ENCODE data around the gene ATP6V1C2. TPM values are rescaled to one million over a fixed set of nuclear protein-coding genes. Genes with fewer than 3 reads are reported as not detected.

The ATP6V1C2 gene
- total and polyA plus RNA-seq, 2 experiments from 2014 or later, result 0.14 to 2.1 TPM

GRCh38 chr2:10760794-10761504, 39.5 kb downstream of the ATP6V1C2 start:
- Histone ChIP-seq H3K4me3 (no peak overlapping the region), H3K4me1 (ENCODE audit: insufficient read depth) (no peaks in the 10 kb centered on the region), H3F3A (replicated peaks; ENCODE audit: low read depth) (no peaks in the 10 kb centered on the region), H3K36me3 (ENCODE audit: insufficient read depth) (no peaks in the 10 kb centered on the region), H3K27ac (ENCODE audit: low read depth) (no peak overlapping the region), H3K79me2 (replicated peaks; ENCODE audit: insufficient read depth) (no peaks in the 10 kb centered on the region), H3K9me2 (ENCODE audit: insufficient read depth) (no peaks in the 10 kb centered on the region), H2AFZ (no peak overlapping the region), H3K27me3 (ENCODE audit: insufficient read depth) (no peaks in the 10 kb centered on the region), H4K20me1 (replicated peaks; ENCODE audit: insufficient read depth) (no peaks in the 10 kb centered on the region), H3K4me2 (no peak overlapping the region)
- Mint-ChIP-seq H3K27ac (no peak overlapping the region), H3K36me3 (ENCODE audit: low read depth) (no peaks in the 10 kb centered on the region), H3K27me3 (ENCODE audit: insufficient read depth, low read depth, poor library complexity) (peaks cover 11% of the 10 kb centered on the region), H3K4me3 (no peak overlapping the region), H3K9me3 (no peaks in the 10 kb centered on the region), H3K4me1 (0 out of 3 replicates have a peak, but pooled peaks cover 4% of the 10 kb centered on the region)
- TF ChIP-seq CTCF (conservative IDR thresholded peaks at IDR 0.05; ENCODE audit: low read depth in 2 of 2) (no peak), EZH2phosphoT487 (IDR thresholded peaks at IDR 0.05; ENCODE audit: unreplicated experiment) (no peak), ETS1 (IDR thresholded peaks at IDR 0.05) (no peak), JUNB (IDR thresholded peaks at IDR 0.05; ENCODE audit: unreplicated experiment) (no peak), ZNF462 (CRISPR knock-in tag; IDR thresholded peaks at IDR 0.05) (no peak), NANOG (IDR thresholded peaks at IDR 0.05; ENCODE audit: borderline replicate concordance) (no peak), REST (IDR thresholded peaks at IDR 0.05; ENCODE audit: unreplicated experiment) (no peak), ZNF114 (CRISPR knock-in tag; IDR thresholded peaks at IDR 0.05) (no peak), POLR2AphosphoS5 (IDR thresholded peaks at IDR 0.05; ENCODE audit: low read depth) (no peak), STAT1 (IDR thresholded peaks at IDR 0.05; ENCODE audit: unreplicated experiment) (no peak), CREB1 (CRISPR knock-in tag; IDR thresholded peaks at IDR 0.05; ENCODE audit: low read depth) (no peak), EZH2 (IDR thresholded peaks at IDR 0.05; ENCODE audit: low read depth, unreplicated experiment) (no peak), ZNF331 (CRISPR knock-in tag; IDR thresholded peaks at IDR 0.05; ENCODE audit: low read depth) (no peak)
- ATAC-seq (no peak), DNase-seq (ENCODE audit: low spot score) (no peak)
